GM12864 (cell line): ENCODE measurements around the gene TLK2.

Experiments
- DNase-seq: peaks from one replicate; pipeline ENCODE4 v3.0.0-alpha.2; 2011; ENCODE audit warnings: low read depth
- H3K4me3 ChIP-seq: 2 replicates; pipeline ENCODE4 v1.5.1; 2011; ENCODE audit warnings: mild to moderate bottlenecking, low read depth, low read length, control low read depth
- TF ChIP-seq, protein P1 (sequence below): IDR thresholded peaks from 2 replicates; pipeline ENCODE4 v1.5.1; 2011; ENCODE audit warnings: low read depth, mild to moderate bottlenecking, moderate library complexity, low read length, control low read depth, inconsistent platforms; ENCODE audit errors: missing control alignments

The TLK2 gene

DNA sequence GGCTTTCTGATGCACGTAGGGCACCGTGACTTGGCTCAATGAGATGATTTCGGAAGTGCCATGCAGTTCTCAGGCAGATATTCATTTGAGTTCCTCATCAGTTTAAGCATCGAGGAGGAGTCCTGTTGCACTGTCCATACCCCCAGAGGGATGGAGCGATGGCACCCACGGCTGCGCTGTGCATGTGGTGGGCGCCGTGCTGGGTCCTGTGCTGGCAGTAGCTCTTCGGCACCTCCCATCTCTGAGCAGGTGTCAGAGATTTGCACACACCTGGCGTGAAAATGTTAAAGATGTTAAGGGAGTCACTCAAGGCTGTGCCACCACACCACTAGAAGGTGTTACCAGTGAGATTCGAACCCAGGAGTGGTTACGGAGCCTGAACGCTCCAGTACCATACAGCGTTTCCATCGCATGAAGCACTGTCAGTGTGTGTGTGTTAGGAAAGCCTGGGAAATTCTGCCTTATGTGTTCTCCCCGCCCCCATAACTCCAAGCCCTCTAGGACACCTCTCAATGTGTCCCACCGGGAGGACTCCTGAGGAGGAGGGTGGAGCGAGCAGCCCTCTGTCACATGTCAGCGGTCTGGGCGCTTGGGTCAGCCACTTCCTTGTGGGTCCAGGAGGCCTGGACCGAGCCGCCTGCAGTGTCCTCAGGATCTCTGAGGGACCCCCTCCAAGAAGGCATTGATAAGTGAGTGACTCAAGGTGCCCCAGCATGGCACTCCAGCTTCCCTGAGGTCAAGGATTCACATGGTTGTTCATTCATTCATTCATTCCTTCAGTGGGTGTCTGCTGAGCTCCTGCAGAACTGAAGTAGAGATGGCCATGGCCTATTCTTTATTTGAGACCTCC lies 152.7 kb downstream of the TLK2 start:
- TF ChIP-seq, protein P1, sequence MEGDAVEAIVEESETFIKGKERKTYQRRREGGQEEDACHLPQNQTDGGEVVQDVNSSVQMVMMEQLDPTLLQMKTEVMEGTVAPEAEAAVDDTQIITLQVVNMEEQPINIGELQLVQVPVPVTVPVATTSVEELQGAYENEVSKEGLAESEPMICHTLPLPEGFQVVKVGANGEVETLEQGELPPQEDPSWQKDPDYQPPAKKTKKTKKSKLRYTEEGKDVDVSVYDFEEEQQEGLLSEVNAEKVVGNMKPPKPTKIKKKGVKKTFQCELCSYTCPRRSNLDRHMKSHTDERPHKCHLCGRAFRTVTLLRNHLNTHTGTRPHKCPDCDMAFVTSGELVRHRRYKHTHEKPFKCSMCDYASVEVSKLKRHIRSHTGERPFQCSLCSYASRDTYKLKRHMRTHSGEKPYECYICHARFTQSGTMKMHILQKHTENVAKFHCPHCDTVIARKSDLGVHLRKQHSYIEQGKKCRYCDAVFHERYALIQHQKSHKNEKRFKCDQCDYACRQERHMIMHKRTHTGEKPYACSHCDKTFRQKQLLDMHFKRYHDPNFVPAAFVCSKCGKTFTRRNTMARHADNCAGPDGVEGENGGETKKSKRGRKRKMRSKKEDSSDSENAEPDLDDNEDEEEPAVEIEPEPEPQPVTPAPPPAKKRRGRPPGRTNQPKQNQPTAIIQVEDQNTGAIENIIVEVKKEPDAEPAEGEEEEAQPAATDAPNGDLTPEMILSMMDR, result no peak
- no peak overlapping the region for H3K4me3 ChIP-seq

GRCh38 chr17:62631936-62632924 lies 153.6 kb downstream of the TLK2 start:
- TF ChIP-seq, protein P1, result no peak
- no peak for DNase-seq
- no peak overlapping the region for H3K4me3 ChIP-seq

More for the DNA sequence above, 152.7 kb downstream of the TLK2 start:
- no peak for DNase-seq

DNA sequence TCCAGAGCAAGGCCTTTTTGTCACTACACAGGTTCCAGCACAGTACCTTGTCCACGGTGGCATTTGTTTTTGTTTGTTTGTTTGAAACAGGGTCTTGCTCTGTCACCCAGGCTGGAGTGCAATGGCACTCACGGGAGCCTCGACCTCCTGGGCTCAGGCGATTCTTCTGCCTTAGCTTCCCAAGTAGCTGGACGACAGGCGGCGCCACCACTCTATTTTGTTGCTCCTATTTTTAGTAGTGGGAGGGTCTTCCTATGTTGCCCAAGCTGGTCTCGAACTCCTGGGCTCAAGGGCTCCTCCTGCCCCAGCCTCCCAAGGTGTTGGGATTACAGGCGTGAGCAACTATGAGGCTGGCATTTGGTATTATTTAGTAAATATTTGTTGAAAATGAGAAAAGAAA lies 159.2 kb downstream of the TLK2 start:
- TF ChIP-seq, protein P1, result peak; percentile 22
- no peak overlapping the region for H3K4me3 ChIP-seq
- no peak for DNase-seq

GRCh38 chr17:62641153-62641552 lies 162.5 kb downstream of the TLK2 start:
- TF ChIP-seq, protein P1, result no peak
- H3K4me3 ChIP-seq, result no peak overlapping the region
- no peak for DNase-seq

- DNase-seq, result no peak
- TF ChIP-seq, protein P1, result no peak
These were observed 163.3 kb downstream of the TLK2 start for GRCh38 chr17:62641951-62642350.

GRCh38 chr17:62643496-62643895 lies 164.9 kb downstream of the TLK2 start:
- TF ChIP-seq, protein P1, result no peak
- H3K4me3 ChIP-seq, result no peak overlapping the region
- DNase-seq, result no peak

More at GRCh38 chr17:62641951-62642350, 163.3 kb downstream of the TLK2 start:
- H3K4me3 ChIP-seq, result no peak overlapping the region
